Ishikawa (cell line): ENCODE results near the gene PSMB5.

ENCODE experiments used
- CEBPB ChIP-seq: IDR thresholded peaks from 2 replicates; pipeline ENCODE4 v1.6.1; 2012
- CREB1 ChIP-seq: IDR thresholded peaks from 2 replicates; pipeline ENCODE4 v1.6.1; 2012; ENCODE audit warnings: low read depth
- EGR1 ChIP-seq: IDR thresholded peaks from 2 replicates; pipeline ENCODE4 v1.6.1; 2012
- EP300 ChIP-seq: IDR thresholded peaks from 2 replicates; pipeline ENCODE4 v1.6.1; 2012; ENCODE audit warnings: borderline replicate concordance
- FOXM1 ChIP-seq: IDR thresholded peaks from 2 replicates; pipeline ENCODE4 v1.6.1; 2012; ENCODE audit warnings: low read depth, borderline replicate concordance
- MAX ChIP-seq: IDR thresholded peaks from 2 replicates; pipeline ENCODE4 v1.6.1; 2012
- NFIC ChIP-seq: IDR thresholded peaks from 2 replicates; pipeline ENCODE4 v1.6.1; 2012
- RAD21 ChIP-seq: IDR thresholded peaks from 2 replicates; pipeline ENCODE4 v1.6.1; 2012; ENCODE audit warnings: low read depth
- REST ChIP-seq: IDR thresholded peaks from 2 replicates; pipeline ENCODE4 v1.6.1; 2012; ENCODE audit warnings: low read depth, mild to moderate bottlenecking
- TAF1 ChIP-seq: IDR thresholded peaks from 2 replicates; pipeline ENCODE4 v1.6.1; 2012; ENCODE audit warnings: low read depth, mild to moderate bottlenecking
- TCF12 ChIP-seq: IDR thresholded peaks from 2 replicates; pipeline ENCODE4 v1.6.1; 2012; ENCODE audit warnings: low read depth
- TEAD4 ChIP-seq: IDR thresholded peaks from 2 replicates; pipeline ENCODE4 v1.6.1; 2012
- USF1 ChIP-seq: IDR thresholded peaks from 2 replicates; pipeline ENCODE4 v1.6.1; 2012
- YY1 ChIP-seq: IDR thresholded peaks from 2 replicates; pipeline ENCODE4 v1.6.1; 2012; ENCODE audit warnings: low read depth
- ZBTB7A ChIP-seq: IDR thresholded peaks from 2 replicates; pipeline ENCODE4 v1.6.1; 2012; ENCODE audit warnings: low read depth

The PSMB5 gene

GRCh38 chr14:22985894-22986507 is 48.7 kb downstream of the PSMB5 start:
- TF ChIP-seq USF1 (no peak), RAD21 (no peak), TEAD4 (no peak), EP300 (no peak), YY1 (no peak), ZBTB7A (no peak), CEBPB (no peak)

GRCh38 chr14:22984959-22985658 is 49.6 kb downstream of the PSMB5 start:
- no peak for TF ChIP-seq REST
- TF ChIP-seq EGR1 = no peak
- no peak for TF ChIP-seq YY1
- TF ChIP-seq ZBTB7A = no peak
- TF ChIP-seq TCF12 = no peak
- no peak for TF ChIP-seq FOXM1
- no peak for TF ChIP-seq CEBPB
- TF ChIP-seq RAD21 = no peak
- no peak for TF ChIP-seq NFIC
- no peak for TF ChIP-seq CREB1
- no peak for TF ChIP-seq MAX
- TF ChIP-seq TEAD4 = no peak
- no peak for TF ChIP-seq USF1
- TF ChIP-seq TAF1 = no peak
- no peak for TF ChIP-seq EP300

- TF ChIP-seq EGR1 = peak; percentile 61; the same call in 1 of the 2 replicates
- no peak for TF ChIP-seq FOXM1
- TF ChIP-seq YY1 = peak; percentile 74; the same call in 1 of the 2 replicates
- peak; percentile 44; the same call in 1 of the 2 replicates for TF ChIP-seq EP300
- no peak for TF ChIP-seq USF1
- 0 out of 2 replicates have a peak, but pooled peaks have one; percentile 26 for TF ChIP-seq REST
- no peak for TF ChIP-seq NFIC
- TF ChIP-seq RAD21 = no peak
- TF ChIP-seq ZBTB7A = peak; percentile 67; the same call in 1 of the 2 replicates
- no peak; the same call in 1 of the 2 replicates for TF ChIP-seq CEBPB
- TF ChIP-seq MAX = peak; percentile 88
- TF ChIP-seq CREB1 = peak; percentile 46; the same call in 1 of the 2 replicates
- peak; percentile 89 for TF ChIP-seq TAF1
- peak; percentile 98 for TF ChIP-seq TEAD4
- TF ChIP-seq TCF12 = peak; percentile 70; the same call in 1 of the 2 replicates
Observed at GRCh38 chr14:22982477-22983245, 52.0 kb downstream of the PSMB5 start, which contains the start of gene AJUBA. TSS of gene AJUBA (minus strand) at chr14:22982551. CDS start at chr14:22982266, 285 bp downstream.

GRCh38 chr14:22981876-22982476 is 52.7 kb downstream of the PSMB5 start:
- TF ChIP-seq MAX (no peak), RAD21 (no peak), EP300 (no peak), CREB1 (no peak), TAF1 (no peak), USF1 (no peak), CEBPB (no peak)
